AG08395 (cell line): ENCODE measurements around the gene ANKRD34A.

ENCODE experiments used
- DNase-seq: peaks from one replicate; pipeline ENCODE4 v3.0.0; 2012; ENCODE audit warnings: mixed read lengths, low spot score

ANKRD34A gene

GRCh38 chr1:145965119-145965744 lies 857 bp upstream of the ANKRD34A start:
- no peak for DNase-seq

GRCh38 chr1:145963265-145964019 lies 933 bp downstream of the ANKRD34A start:
- peak; percentile 52 for DNase-seq

GRCh38 chr1:145962157-145963102 lies 1.9 kb downstream of the ANKRD34A start:
- peak; percentile 76 for DNase-seq

GRCh38 chr1:145961425-145962156 lies 2.8 kb downstream of the ANKRD34A start:
- no peak for DNase-seq

GRCh38 chr1:145961109-145961424 lies 3.3 kb downstream of the ANKRD34A start:
- DNase-seq: no peak

- DNase-seq: peak; percentile 64
Observed at GRCh38 chr1:145960468-145961108, 3.8 kb downstream of the ANKRD34A start.

GRCh38 chr1:145959957-145960467 lies 4.4 kb downstream of the ANKRD34A start:
- DNase-seq: no peak

GRCh38 chr1:145959333-145959732 lies 5.0 kb downstream of the ANKRD34A start:
- no peak for DNase-seq

GRCh38 chr1:145958734-145959133 lies 5.6 kb downstream of the ANKRD34A start:
- no peak for DNase-seq

GRCh38 chr1:145957443-145958319 lies 6.7 kb downstream of the ANKRD34A start, which contains the start of gene LIX1L:
Gene LIX1L, minus strand, starts transcription at chr1:145958017. Its CDS starts 90 bp downstream, at chr1:145957927.
- DNase-seq: peak; percentile 97

- no peak for DNase-seq
Observed at GRCh38 chr1:145956781-145957442, 7.5 kb downstream of the ANKRD34A start.

GRCh38 chr1:145956361-145956760 lies 8.0 kb downstream of the ANKRD34A start:
- DNase-seq: no peak

- DNase-seq: no peak
Observed at GRCh38 chr1:145955436-145955835, 8.9 kb downstream of the ANKRD34A start.

- no peak for DNase-seq
Observed at GRCh38 chr1:145953861-145954260, 10.5 kb downstream of the ANKRD34A start.

GRCh38 chr1:145952903-145953302 lies 11.5 kb downstream of the ANKRD34A start:
- DNase-seq: no peak

- DNase-seq: no peak
Observed at GRCh38 chr1:145951526-145951925, 12.8 kb downstream of the ANKRD34A start.

- DNase-seq: no peak
Observed at GRCh38 chr1:145949219-145949618, 15.2 kb downstream of the ANKRD34A start.

GRCh38 chr1:145947551-145947950 lies 16.8 kb downstream of the ANKRD34A start:
- DNase-seq: no peak

GRCh38 chr1:145946477-145946986 lies 17.8 kb downstream of the ANKRD34A start:
- no peak for DNase-seq
